ENCODE results near the gene GUK1.

The GUK1 gene

DNA sequence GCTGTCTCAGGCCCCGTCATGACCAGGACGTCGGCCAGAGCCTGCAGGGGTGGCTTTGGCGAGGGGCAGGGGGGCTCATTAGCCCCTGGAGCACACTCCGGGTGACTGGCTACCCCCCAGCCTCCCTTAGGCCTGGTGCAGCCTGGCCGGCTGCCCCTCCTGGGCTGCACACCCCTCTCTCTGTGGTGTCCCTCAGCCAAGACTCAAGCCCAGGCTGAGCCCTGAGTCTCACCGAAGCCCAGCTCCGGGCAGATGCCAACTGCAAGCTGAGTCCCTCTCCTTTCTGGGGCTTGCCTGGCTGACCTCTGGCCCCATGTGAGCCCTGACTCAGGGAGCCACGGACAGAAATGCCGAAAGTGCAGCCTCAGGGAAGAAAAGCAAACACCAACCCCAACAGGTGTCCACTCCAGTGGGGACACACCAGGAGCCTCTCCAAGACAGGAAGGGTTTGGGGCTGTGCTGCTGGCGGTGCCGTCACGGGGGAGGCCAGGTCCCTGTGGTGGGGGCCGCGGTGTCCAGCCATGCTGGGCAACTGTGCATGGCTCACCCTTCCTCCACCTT lies 20.2 kb downstream of the GUK1 start:
- peaks cover 10% of the 10 kb centered on the region for H3K36me3 ChIP-seq (ENCODE audit: insufficient read depth, insufficient read length, low read length)
- DNase-seq (ENCODE audit: low read depth, low spot score) = no peak
- no peak overlapping the region for H3K4me3 ChIP-seq (ENCODE audit: insufficient read length, low read depth)
- H3K4me1 ChIP-seq (ENCODE audit: insufficient read depth, insufficient read length) = peaks cover 38% of the 10 kb centered on the region
- no peaks in the 10 kb centered on the region for H3K27me3 ChIP-seq (ENCODE audit: insufficient read depth, insufficient read length)
- no peaks in the 10 kb centered on the region for H3K9me3 ChIP-seq (ENCODE audit: insufficient read depth, low read length)
- H3K9ac ChIP-seq (ENCODE audit: insufficient read length, low read depth) = no peak overlapping the region
- TF ChIP-seq ZNF274 (IDR thresholded peaks at IDR 0.05; ENCODE audit: low read depth, low read length) (no peak), YY1 (IDR thresholded peaks at IDR 0.05; ENCODE audit: insufficient read depth, insufficient read length) (no peak), SUZ12 (IDR thresholded peaks at IDR 0.05; ENCODE audit: extremely low read depth, insufficient read depth, insufficient read length) (no peak)

DNA sequence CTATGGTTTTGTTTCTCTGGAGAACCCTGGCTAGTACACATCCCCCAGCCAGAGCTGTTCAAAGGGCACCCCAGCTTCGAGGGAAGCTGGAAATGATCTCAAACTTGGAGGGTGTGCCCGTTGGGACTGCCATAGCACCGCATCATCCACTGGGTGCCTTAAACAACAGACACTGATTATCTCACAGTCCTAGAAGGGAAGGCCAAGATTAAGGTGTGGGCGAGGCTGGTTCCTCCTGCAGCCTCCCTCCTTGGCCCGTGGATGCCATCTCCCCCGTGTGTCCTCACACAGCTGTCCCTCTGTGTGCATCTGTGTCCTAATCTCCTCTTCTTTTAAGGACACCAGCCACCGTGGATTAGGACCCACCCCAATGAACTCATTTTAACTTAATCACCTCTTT lies 21.3 kb downstream of the GUK1 start:
- Histone ChIP-seq H3K27me3 (ENCODE audit: insufficient read depth, insufficient read length) (no peaks in the 10 kb centered on the region), H3K36me3 (ENCODE audit: insufficient read depth, insufficient read length, low read length) (peaks cover 10% of the 10 kb centered on the region), H3K9ac (ENCODE audit: insufficient read length, low read depth) (no peak overlapping the region), H3K4me1 (ENCODE audit: insufficient read depth, insufficient read length) (peaks cover 28% of the 10 kb centered on the region), H3K4me3 (ENCODE audit: insufficient read length, low read depth) (no peak overlapping the region), H3K9me3 (ENCODE audit: insufficient read depth, low read length) (no peaks in the 10 kb centered on the region)
- no peak for DNase-seq (ENCODE audit: low read depth, low spot score)
- no peak for TF ChIP-seq ZNF274 (IDR thresholded peaks at IDR 0.05; ENCODE audit: low read depth, low read length)
- no peak for TF ChIP-seq YY1 (IDR thresholded peaks at IDR 0.05; ENCODE audit: insufficient read depth, insufficient read length)
- no peak for TF ChIP-seq SUZ12 (IDR thresholded peaks at IDR 0.05; ENCODE audit: extremely low read depth, insufficient read depth, insufficient read length)

DNA sequence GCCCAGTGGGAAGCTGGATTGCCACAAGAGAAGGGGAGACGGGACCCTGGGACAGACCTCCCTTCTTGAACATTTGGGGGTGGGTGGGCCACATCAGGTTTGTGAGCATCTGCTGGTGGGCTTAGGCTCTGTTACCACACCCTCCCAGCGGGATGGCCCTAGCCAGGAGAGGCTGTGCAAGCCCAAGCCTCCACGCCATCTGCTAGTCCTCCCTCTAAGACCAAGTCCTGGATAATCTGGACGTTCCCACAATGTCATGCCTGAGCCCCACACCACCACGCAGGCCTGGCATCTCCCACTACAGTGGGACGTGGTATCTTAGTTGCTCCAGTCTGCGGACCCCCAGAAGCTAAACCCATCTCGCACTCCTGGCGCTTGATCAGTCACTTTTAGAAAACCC lies 21.8 kb downstream of the GUK1 start:
- peaks cover 28% of the 10 kb centered on the region for H3K4me1 ChIP-seq (ENCODE audit: insufficient read depth, insufficient read length)
- no peak for DNase-seq (ENCODE audit: low read depth, low spot score)
- no peak for TF ChIP-seq YY1 (IDR thresholded peaks at IDR 0.05; ENCODE audit: insufficient read depth, insufficient read length)
- no peak for TF ChIP-seq SUZ12 (IDR thresholded peaks at IDR 0.05; ENCODE audit: extremely low read depth, insufficient read depth, insufficient read length)
- no peak for TF ChIP-seq ZNF274 (IDR thresholded peaks at IDR 0.05; ENCODE audit: low read depth, low read length)
- no peaks in the 10 kb centered on the region for H3K27me3 ChIP-seq (ENCODE audit: insufficient read depth, insufficient read length)
- H3K9me3 ChIP-seq (ENCODE audit: insufficient read depth, low read length) = no peaks in the 10 kb centered on the region
- peaks cover 10% of the 10 kb centered on the region for H3K36me3 ChIP-seq (ENCODE audit: insufficient read depth, insufficient read length, low read length)
- H3K4me3 ChIP-seq (ENCODE audit: insufficient read length, low read depth) = no peak overlapping the region
- peak overlapping the region; percentile 71 for H3K9ac ChIP-seq (ENCODE audit: insufficient read length, low read depth)

DNA sequence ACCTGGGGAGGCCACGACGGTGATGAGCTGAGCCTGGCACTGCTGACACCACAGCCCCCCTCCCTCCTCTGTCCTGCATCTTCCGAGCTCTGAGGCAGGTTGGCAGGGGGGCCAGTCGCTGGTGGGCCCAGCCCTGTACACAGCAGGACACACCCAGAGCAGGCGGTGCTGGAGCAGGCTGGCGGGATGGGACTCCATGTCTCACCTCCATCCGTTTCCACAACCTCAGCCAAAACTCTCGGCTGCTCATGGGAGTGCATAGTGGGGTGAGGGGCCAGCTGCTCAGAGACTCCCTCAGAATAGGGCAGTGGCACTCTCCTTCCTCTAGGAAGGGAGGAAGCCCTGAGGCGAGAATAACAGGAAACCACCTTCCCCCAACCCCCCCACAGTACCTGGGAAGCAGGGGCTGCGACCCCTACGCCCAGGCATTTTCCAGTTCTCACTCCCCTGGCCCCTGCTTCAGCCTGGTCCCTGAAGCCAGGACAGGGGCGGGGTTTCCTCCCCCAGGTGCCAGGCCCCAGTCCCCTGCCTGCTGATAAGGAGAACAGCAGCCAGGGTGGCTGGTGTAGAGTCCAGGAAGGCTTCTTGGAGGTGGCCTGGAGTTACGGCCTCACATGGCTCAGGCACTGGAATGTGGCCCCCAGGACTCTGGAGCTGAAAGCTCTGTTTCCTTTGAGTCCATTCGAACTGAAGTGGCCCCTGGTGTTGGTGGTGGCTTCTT lies 22.4 kb downstream of the GUK1 start:
- H3K4me1 ChIP-seq (ENCODE audit: insufficient read depth, insufficient read length) = peaks cover 28% of the 10 kb centered on the region
- no peaks in the 10 kb centered on the region for H3K27me3 ChIP-seq (ENCODE audit: insufficient read depth, insufficient read length)
- TF ChIP-seq YY1 (IDR thresholded peaks at IDR 0.05; ENCODE audit: insufficient read depth, insufficient read length) (no peak), SUZ12 (IDR thresholded peaks at IDR 0.05; ENCODE audit: extremely low read depth, insufficient read depth, insufficient read length) (no peak), ZNF274 (IDR thresholded peaks at IDR 0.05; ENCODE audit: low read depth, low read length) (no peak)
- H3K36me3 ChIP-seq (ENCODE audit: insufficient read depth, insufficient read length, low read length) = peaks cover 10% of the 10 kb centered on the region
- DNase-seq (ENCODE audit: low read depth, low spot score) = no peak
- H3K9me3 ChIP-seq (ENCODE audit: insufficient read depth, low read length) = no peaks in the 10 kb centered on the region
- peak overlapping the region; percentile 71 for H3K9ac ChIP-seq (ENCODE audit: insufficient read length, low read depth)
- no peak overlapping the region for H3K4me3 ChIP-seq (ENCODE audit: insufficient read length, low read depth)

DNA sequence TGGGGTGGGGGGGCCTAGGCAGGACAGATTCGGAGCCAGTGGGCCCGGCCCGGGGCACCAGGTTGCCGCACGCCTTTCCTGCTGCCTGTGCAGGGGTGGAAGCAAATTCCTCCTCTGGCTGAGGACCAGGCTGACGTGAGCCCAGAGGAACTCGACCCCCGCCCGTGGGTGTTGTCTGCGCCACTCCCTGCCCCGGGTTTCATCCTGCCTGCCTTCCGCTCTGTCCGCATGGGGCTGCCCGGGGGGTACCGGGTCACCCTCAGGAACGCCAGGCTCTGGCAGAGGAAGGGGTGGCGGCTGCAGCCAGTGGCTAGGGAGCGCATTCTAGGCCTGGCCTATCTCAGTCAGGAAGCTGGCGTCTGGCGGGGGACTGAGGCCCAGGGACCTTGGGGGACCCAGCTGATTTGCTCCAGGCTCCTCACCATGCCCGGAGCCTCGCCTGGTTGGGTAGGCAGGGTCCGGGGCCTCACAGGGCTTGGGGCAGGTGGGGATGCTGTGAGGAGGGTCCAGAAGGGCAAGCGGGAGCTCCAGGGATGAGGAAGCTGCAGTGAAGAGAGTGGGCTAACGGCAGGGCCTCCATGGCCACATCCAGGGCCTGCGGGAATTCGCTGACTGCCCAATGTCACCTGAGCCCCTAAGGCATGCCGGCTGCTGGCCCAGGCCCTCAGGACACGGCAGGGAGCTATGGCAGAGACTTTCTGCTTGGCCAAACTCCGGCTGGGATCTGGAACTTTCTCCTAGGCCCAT lies 23.1 kb downstream of the GUK1 start:
- Histone ChIP-seq H3K9me3 (ENCODE audit: insufficient read depth, low read length) (no peaks in the 10 kb centered on the region), H3K4me1 (ENCODE audit: insufficient read depth, insufficient read length) (peaks cover 28% of the 10 kb centered on the region), H3K36me3 (ENCODE audit: insufficient read depth, insufficient read length, low read length) (peaks cover 10% of the 10 kb centered on the region), H3K27me3 (ENCODE audit: insufficient read depth, insufficient read length) (no peaks in the 10 kb centered on the region), H3K9ac (ENCODE audit: insufficient read length, low read depth) (peak overlapping the region; percentile 71), H3K4me3 (ENCODE audit: insufficient read length, low read depth) (no peak overlapping the region)
- no peak for TF ChIP-seq ZNF274 (IDR thresholded peaks at IDR 0.05; ENCODE audit: low read depth, low read length)
- no peak for TF ChIP-seq YY1 (IDR thresholded peaks at IDR 0.05; ENCODE audit: insufficient read depth, insufficient read length)
- TF ChIP-seq SUZ12 (IDR thresholded peaks at IDR 0.05; ENCODE audit: extremely low read depth, insufficient read depth, insufficient read length) = no peak
- no peak for DNase-seq (ENCODE audit: low read depth, low spot score)

DNA sequence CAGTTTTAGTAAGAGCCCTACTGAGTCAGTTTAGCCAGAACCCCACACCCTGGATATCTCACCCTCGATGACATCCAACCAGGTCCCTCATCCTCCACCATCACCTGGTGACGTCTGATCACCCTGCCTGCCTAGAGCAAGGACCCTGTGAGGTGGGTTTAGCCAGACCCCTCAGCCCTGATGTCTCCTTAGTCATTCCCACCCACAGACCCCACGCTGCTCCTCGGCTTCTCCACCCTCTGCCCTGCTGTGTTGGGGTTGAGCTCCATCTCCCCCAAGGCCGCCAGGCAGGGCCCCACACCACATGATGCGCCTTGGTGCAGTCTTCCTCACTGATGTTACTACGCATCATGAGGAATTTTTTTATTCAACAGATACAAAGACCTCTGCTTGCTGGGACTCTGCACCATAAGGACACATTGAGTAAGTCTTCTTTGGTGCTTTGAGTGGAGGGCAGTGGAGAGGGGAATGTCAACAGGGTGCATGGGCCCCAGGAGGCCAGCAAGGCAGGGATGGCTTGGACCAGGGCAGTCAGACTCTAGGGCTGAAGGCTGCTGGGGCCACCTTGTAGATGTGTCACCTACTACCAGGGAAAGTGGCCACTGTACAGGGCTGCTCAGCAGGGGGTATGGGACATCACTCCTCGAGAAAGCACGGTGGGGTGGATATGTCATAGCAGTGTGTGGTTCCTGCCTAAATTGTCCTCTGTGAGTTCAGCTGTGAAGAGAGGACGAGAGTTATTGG lies 23.9 kb downstream of the GUK1 start:
- H3K4me1 ChIP-seq (ENCODE audit: insufficient read depth, insufficient read length) = peaks cover 28% of the 10 kb centered on the region
- DNase-seq (ENCODE audit: low read depth, low spot score) = no peak
- peak overlapping the region; percentile 71 for H3K9ac ChIP-seq (ENCODE audit: insufficient read length, low read depth)
- no peak overlapping the region for H3K4me3 ChIP-seq (ENCODE audit: insufficient read length, low read depth)
- TF ChIP-seq SUZ12 (IDR thresholded peaks at IDR 0.05; ENCODE audit: extremely low read depth, insufficient read depth, insufficient read length) (no peak), YY1 (IDR thresholded peaks at IDR 0.05; ENCODE audit: insufficient read depth, insufficient read length) (no peak), ZNF274 (IDR thresholded peaks at IDR 0.05; ENCODE audit: low read depth, low read length) (no peak)
- no peaks in the 10 kb centered on the region for H3K27me3 ChIP-seq (ENCODE audit: insufficient read depth, insufficient read length)
- no peaks in the 10 kb centered on the region for H3K9me3 ChIP-seq (ENCODE audit: insufficient read depth, low read length)
- H3K36me3 ChIP-seq (ENCODE audit: insufficient read depth, insufficient read length, low read length) = peaks cover 10% of the 10 kb centered on the region
